Lung (tissue), 12 donors: ENCODE results near the gene CABP4. TPM values are rescaled to one million over a fixed set of nuclear protein-coding genes. Genes with fewer than 3 reads are reported as not detected.
A peak's percentile ranks its signal among the peaks of the same experiment; 100 is the strongest.

Experiments used
- ATAC-seq: fragments of 200-7000 bp; cut with Tn5 transposase; one replicate; pipeline ENCODE4 v1.9.1; 2020; ENCODE audit warnings: moderate number of reproducible peaks; ENCODE audit not compliant: insufficient read depth, low FRiP score
- DNase-seq, 3 donors: peaks; one replicate each; pipeline ENCODE4 v3.0.0-alpha.2; 2013 to 2017
- H3K27ac ChIP-seq, 2 donors: one replicate each; pipeline ENCODE4 v1.5.1; 2013; ENCODE audit warnings: mild to moderate bottlenecking in 2 of 2, moderate library complexity in 2 of 2, control low read depth in 1 of 2, inconsistent platforms in 1 of 2, low read depth in 1 of 2, low read length in 1 of 2
- H3K27me3 ChIP-seq, 3 donors: one replicate each; pipeline ENCODE4 v1.5.1; 2013; ENCODE audit warnings: low read length in 2 of 3; ENCODE audit not compliant: control insufficient read depth in 3 of 3, insufficient read depth in 3 of 3
- H3K36me3 ChIP-seq, 4 donors: one replicate each; pipeline ENCODE4 v1.5.1; 2013; ENCODE audit warnings: low read length in 4 of 4, mild to moderate bottlenecking in 1 of 4, moderate library complexity in 1 of 4; ENCODE audit not compliant: control insufficient read depth in 4 of 4, insufficient read depth in 4 of 4
- H3K4me1 ChIP-seq, 5 donors: one replicate each; pipeline ENCODE4 v1.5.1; 2013; ENCODE audit warnings: low read length in 5 of 5, mild to moderate bottlenecking in 2 of 5, moderate library complexity in 1 of 5; ENCODE audit not compliant: control insufficient read depth in 5 of 5, insufficient read depth in 5 of 5
- H3K4me3 ChIP-seq: one replicate; pipeline ENCODE4 v1.5.1; 2013; ENCODE audit warnings: mild to moderate bottlenecking, control low read depth, moderate library complexity
- H3K9ac ChIP-seq, 2 donors: one replicate each; pipeline ENCODE4 v1.5.1; 2013; ENCODE audit warnings: low read length in 2 of 2, control low read depth in 1 of 2; ENCODE audit not compliant: insufficient read depth in 1 of 2
- H3K9me3 ChIP-seq, 4 donors: one replicate each; pipeline ENCODE4 v1.5.1; 2013; ENCODE audit warnings: low read length in 3 of 4, mild to moderate bottlenecking in 1 of 4, moderate library complexity in 1 of 4; ENCODE audit not compliant: control insufficient read depth in 4 of 4, insufficient read depth in 3 of 4
- CTCF ChIP-seq: IDR thresholded peaks from 2 replicates; pipeline ENCODE4 v1.5.1; 2012; ENCODE audit warnings: mild to moderate bottlenecking; ENCODE audit errors: control extremely low read depth, extremely low read depth
- WGBS, 2 donors: extraction: QIAGEN DNeasy Blood & Tissue Kit; methylation state at CpG; one replicate each; pipeline ENCODE4 v1.1.7; 2013; 5-methylcytosine and 5-hydroxymethylcytosine counted together
- polyA plus RNA-seq, 2 donors: library from polyadenylated mRNA; stranded (reverse); fragments of 200-250 nt; gene quantifications; one replicate each; pipeline ENCODE4 v1.2.1, GENCODE V29; 2013
- total RNA-seq, 2 donors: library from RNA; depleted of rRNA in 1 of 2; stranded (reverse); fragments of >200 nt in 1 of 2; gene quantifications; one replicate each; pipeline ENCODE4 v1.2.1, GENCODE V29; 2014 to 2021
- donor health status: control.
- donor health status: control.
- donor health status: Bipolar disorder and iron deficiency.
- donor health status: healthy.
- donor health status: DM: yes; HTN: yes; CAD: no.

The CABP4 gene
- total and polyA plus RNA-seq, 4 donors = 0.96 to 5.3 (median 2.3) TPM

- Histone ChIP-seq H3K36me3 (peaks cover 0 to 10% (median 6%) of the 10 kb centered on the region in 4 donors), H3K4me3 (peak overlapping the region; percentile 60), H3K27ac (no peak overlapping the region), H3K27me3 (no peaks in the 10 kb centered on the region), H3K4me1 (peaks cover 0 to 30% (median 10%) of the 10 kb centered on the region in 5 donors), H3K9ac (no peak overlapping the region), H3K9me3 (no peaks in the 10 kb centered on the region)
- TF ChIP-seq CTCF = no peak
- DNase-seq (no peak), ATAC-seq (no peak)
- 82 to 83% methylated on average over 18 to 19 of the region's 19 CpGs for WGBS, 2 donors
These were observed 48.2 kb downstream of the CABP4 start for GRCh38 chr11:67503119-67504004.

- Histone ChIP-seq H3K36me3 (peaks cover 0 to 10% (median 5%) of the 10 kb centered on the region in 4 donors), H3K4me1 (peaks cover 0 to 34% (median 10%) of the 10 kb centered on the region in 5 donors), H3K27ac (peak overlapping the region; percentile 89 to 93), H3K9me3 (no peaks in the 10 kb centered on the region), H3K4me3 (peak overlapping the region; percentile 60), H3K27me3 (no peaks in the 10 kb centered on the region), H3K9ac (peak overlapping the region in 1 of 2 donors; percentile 4)
- TF ChIP-seq CTCF = no peak
- ATAC-seq (no peak), DNase-seq (peak; percentile 38 to 60 (median 39))
- 3 to 4% methylated on average over 67 to 101 of the region's 101 CpGs for WGBS, 2 donors
These were observed 49.1 kb downstream of the CABP4 start for GRCh38 chr11:67504005-67504949.

GRCh38 chr11:67504950-67505581, 49.9 kb downstream of the CABP4 start, which contains the start of gene PITPNM1:
TSS of gene PITPNM1 (minus strand) at chr11:67505363. CDS start at chr11:67504180, 1,183 bp downstream.
- Histone ChIP-seq H3K36me3 (peaks cover 0 to 10% (median 3%) of the 10 kb centered on the region in 4 donors), H3K27me3 (no peaks in the 10 kb centered on the region), H3K9me3 (no peaks in the 10 kb centered on the region), H3K9ac (peak within 1 kb of the TSS in 1 of 2 donors; percentile 49), H3K27ac (peak within 1 kb of the TSS; percentile 89 to 96), H3K4me3 (peak within 1 kb of the TSS; percentile 60), H3K4me1 (peaks cover 0 to 34% (median 10%) of the 10 kb centered on the region in 5 donors)
- TF ChIP-seq CTCF = no peak
- DNase-seq (peak; percentile 73 to 79 (median 77)), ATAC-seq (peak; percentile 23)
- WGBS, 2 donors = 1 to 2% methylated on average over 29 to 58 of the region's 58 CpGs
